Keratinocyte (primary cell): Measurements from ENCODE around the gene TBCD.

Experiments
- EZH2 ChIP-seq: IDR thresholded peaks from one replicate; pipeline ENCODE4 v1.6.1; 2012; ENCODE audit warnings: inconsistent platforms, mild to moderate bottlenecking, low read length, moderate library complexity
- TF ChIP-seq, protein P1 (sequence below), 3 experiments: IDR thresholded peaks in 1 of 3; conservative IDR thresholded peaks in 1 of 3; optimal IDR thresholded peaks in 1 of 3; 2 replicates in 2 of 3; 3 replicates in 1 of 3; pipeline versions ENCODE3 to v1.5.1; 2011; ENCODE audit warnings: low read length in 3 of 3, mild to moderate bottlenecking in 3 of 3, moderate library complexity in 2 of 3, control low read depth in 1 of 3, inconsistent platforms in 1 of 3; ENCODE audit not compliant: insufficient read depth in 2 of 3; ENCODE audit errors: extremely low read depth in 1 of 3

DNA sequence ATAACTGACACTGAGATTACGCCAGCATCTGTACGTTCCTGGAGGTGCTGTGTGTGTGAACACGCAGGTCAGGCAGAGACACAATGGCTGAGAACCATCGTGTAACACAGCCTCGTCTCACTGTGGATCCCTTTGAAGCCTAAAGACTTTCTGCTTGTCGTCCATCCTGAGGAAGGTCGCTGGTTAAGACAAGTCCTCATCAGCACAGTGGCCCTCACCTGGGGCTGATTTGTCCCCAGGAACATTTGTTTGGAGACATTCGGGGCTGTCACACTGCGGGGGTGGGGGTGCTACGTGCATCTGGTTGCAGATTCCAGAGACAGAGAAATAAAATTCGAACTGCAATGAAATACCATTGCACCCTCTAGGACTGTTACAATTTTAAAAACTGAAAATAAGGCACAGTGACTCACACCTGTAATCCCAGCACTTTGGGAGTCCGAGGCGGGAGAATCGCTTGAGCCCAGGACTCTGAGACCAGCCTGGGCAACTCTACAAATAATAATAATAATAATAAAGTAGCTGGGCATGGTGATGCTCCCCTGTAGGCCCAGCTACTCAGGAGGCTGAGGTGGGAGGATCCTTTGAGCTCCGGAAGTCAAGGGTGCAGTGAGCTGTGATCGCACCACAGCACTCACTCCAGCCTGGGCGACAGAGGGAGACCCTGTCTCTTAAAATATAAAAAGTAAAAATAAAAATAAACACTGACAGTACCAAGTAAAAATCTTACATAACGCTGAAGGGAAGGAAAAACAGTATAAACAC, 215.6 kb downstream of the TBCD start:
- TF ChIP-seq, protein P1, sequence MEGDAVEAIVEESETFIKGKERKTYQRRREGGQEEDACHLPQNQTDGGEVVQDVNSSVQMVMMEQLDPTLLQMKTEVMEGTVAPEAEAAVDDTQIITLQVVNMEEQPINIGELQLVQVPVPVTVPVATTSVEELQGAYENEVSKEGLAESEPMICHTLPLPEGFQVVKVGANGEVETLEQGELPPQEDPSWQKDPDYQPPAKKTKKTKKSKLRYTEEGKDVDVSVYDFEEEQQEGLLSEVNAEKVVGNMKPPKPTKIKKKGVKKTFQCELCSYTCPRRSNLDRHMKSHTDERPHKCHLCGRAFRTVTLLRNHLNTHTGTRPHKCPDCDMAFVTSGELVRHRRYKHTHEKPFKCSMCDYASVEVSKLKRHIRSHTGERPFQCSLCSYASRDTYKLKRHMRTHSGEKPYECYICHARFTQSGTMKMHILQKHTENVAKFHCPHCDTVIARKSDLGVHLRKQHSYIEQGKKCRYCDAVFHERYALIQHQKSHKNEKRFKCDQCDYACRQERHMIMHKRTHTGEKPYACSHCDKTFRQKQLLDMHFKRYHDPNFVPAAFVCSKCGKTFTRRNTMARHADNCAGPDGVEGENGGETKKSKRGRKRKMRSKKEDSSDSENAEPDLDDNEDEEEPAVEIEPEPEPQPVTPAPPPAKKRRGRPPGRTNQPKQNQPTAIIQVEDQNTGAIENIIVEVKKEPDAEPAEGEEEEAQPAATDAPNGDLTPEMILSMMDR (optimal IDR thresholded peaks at IDR 0.05 in 1 of 3, IDR thresholded peaks at IDR 0.05 in 1 of 3, conservative IDR thresholded peaks at IDR 0.05 in 1 of 3; ENCODE audit: extremely low read depth in 1 of 3, insufficient read depth in 2 of 3, low read length in 3 of 3) = no peak
- no peak for TF ChIP-seq EZH2
